Cardiac muscle cell (in vitro differentiated cells and primary cell): Measurements from ENCODE around the gene PARD3. TPM values are rescaled to one million over a fixed set of nuclear protein-coding genes. Genes with fewer than 3 reads are reported as not detected.
"Not testable (repeated sequence)": the region's sequence is repeated elsewhere in the genome, so short reads cannot be mapped to it uniquely, and the experiment has no call there.

Source experiments
- DNase-seq, 2 donors: peaks; one replicate each; pipeline versions ENCODE4 v3.0.0 to v3.0.0-alpha.2; 2010 to 2017; ENCODE audit warnings: low read depth in 1 of 2, low spot score in 1 of 2
- H3K27ac ChIP-seq: fragments of 200-600 bp; sonication (generic); 2 replicates; pipeline ENCODE4 v1.5.1; 2016
- H3K27me3 ChIP-seq: fragments of 200-600 bp; sonication (generic); 2 replicates; pipeline ENCODE4 v1.6.0; 2016; ENCODE audit warnings: control low read depth
- H3K36me3 ChIP-seq: fragments of 200-600 bp; sonication (generic); 2 replicates; pipeline ENCODE4 v1.5.1; 2016; ENCODE audit warnings: control low read depth
- H3K4me1 ChIP-seq: fragments of 200-600 bp; sonication (generic); 2 replicates; pipeline ENCODE4 v1.8.1; 2017; ENCODE audit warnings: low read depth, mild to moderate bottlenecking, mixed run types
- H3K4me3 ChIP-seq: fragments of 200-600 bp; sonication (generic); 2 replicates; pipeline ENCODE4 v1.5.1; 2016; ENCODE audit warnings: mild to moderate bottlenecking
- H3K9me3 ChIP-seq: fragments of 200-600 bp; sonication (generic); 2 replicates; pipeline ENCODE4 v1.5.1; 2017; ENCODE audit warnings: low read depth, mild to moderate bottlenecking, control low read depth
- polyA plus RNA-seq: library from polyadenylated mRNA; unstranded; fragments of >200 nt; fragmentation: Nextera tagmentation; extraction: Ambion mirVana; gene quantifications from 2 replicates; pipeline ENCODE4 v1.2.1, GENCODE V29; 2016
- total RNA-seq: library from RNA; depleted of rRNA; stranded (reverse); fragments of >200 nt; gene quantifications from 2 replicates; pipeline ENCODE4 v1.2.3, GENCODE V29; 2016
- TF ChIP-seq, protein P1 (sequence below): IDR thresholded peaks from 2 replicates; pipeline ENCODE4 v1.5.1; 2012; ENCODE audit warnings: low read depth, mild to moderate bottlenecking, low read length

Gene PARD3
- total and polyA plus RNA-seq, 2 experiments from 2014 or later, result 36.5 to 64.8 TPM

GRCh38 chr10:34396663-34397062 lies 418.4 kb downstream of the PARD3 start:
- Histone ChIP-seq H3K27ac (no peak overlapping the region), H3K27me3 (no peaks in the 10 kb centered on the region), H3K4me1 (no peaks in the 10 kb centered on the region), H3K36me3 (no peaks in the 10 kb centered on the region), H3K9me3 (no peaks in the 10 kb centered on the region), H3K4me3 (no peak overlapping the region)
- no peak for DNase-seq
- TF ChIP-seq, protein P1, sequence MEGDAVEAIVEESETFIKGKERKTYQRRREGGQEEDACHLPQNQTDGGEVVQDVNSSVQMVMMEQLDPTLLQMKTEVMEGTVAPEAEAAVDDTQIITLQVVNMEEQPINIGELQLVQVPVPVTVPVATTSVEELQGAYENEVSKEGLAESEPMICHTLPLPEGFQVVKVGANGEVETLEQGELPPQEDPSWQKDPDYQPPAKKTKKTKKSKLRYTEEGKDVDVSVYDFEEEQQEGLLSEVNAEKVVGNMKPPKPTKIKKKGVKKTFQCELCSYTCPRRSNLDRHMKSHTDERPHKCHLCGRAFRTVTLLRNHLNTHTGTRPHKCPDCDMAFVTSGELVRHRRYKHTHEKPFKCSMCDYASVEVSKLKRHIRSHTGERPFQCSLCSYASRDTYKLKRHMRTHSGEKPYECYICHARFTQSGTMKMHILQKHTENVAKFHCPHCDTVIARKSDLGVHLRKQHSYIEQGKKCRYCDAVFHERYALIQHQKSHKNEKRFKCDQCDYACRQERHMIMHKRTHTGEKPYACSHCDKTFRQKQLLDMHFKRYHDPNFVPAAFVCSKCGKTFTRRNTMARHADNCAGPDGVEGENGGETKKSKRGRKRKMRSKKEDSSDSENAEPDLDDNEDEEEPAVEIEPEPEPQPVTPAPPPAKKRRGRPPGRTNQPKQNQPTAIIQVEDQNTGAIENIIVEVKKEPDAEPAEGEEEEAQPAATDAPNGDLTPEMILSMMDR, result no peak

GRCh38 chr10:34392641-34393170 lies 422.4 kb downstream of the PARD3 start:
- TF ChIP-seq, protein P1, result no peak
- Histone ChIP-seq H3K9me3 (no peaks in the 10 kb centered on the region), H3K27me3 (no peaks in the 10 kb centered on the region), H3K36me3 (no peaks in the 10 kb centered on the region), H3K27ac (no peak overlapping the region), H3K4me1 (no peaks in the 10 kb centered on the region), H3K4me3 (no peak overlapping the region)
- no peak for DNase-seq

- peak in 1 of 2 donors; percentile 32 for DNase-seq
- not testable (repeated sequence) for H3K4me3 ChIP-seq
- TF ChIP-seq, protein P1, result peak; percentile 35
These were observed 423.9 kb downstream of the PARD3 start for GRCh38 chr10:34391168-34391567.

GRCh38 chr10:34389801-34390200 lies 425.3 kb downstream of the PARD3 start:
- no peak overlapping the region for H3K27ac ChIP-seq
- H3K4me3 ChIP-seq, result no peak overlapping the region
- H3K36me3 ChIP-seq, result no peaks in the 10 kb centered on the region
- H3K4me1 ChIP-seq, result no peaks in the 10 kb centered on the region
- no peaks in the 10 kb centered on the region for H3K27me3 ChIP-seq
- DNase-seq, result no peak
- H3K9me3 ChIP-seq, result no peaks in the 10 kb centered on the region
- TF ChIP-seq, protein P1, result no peak

More at GRCh38 chr10:34391168-34391567, 423.9 kb downstream of the PARD3 start:
- not testable (repeated sequence) for H3K9me3 ChIP-seq, H3K27ac ChIP-seq, H3K27me3 ChIP-seq, H3K4me1 ChIP-seq, H3K36me3 ChIP-seq

GRCh38 chr10:34386921-34387320 lies 428.2 kb downstream of the PARD3 start:
- Histone ChIP-seq H3K27me3 (no peaks in the 10 kb centered on the region), H3K4me1 (no peaks in the 10 kb centered on the region), H3K27ac (no peak overlapping the region), H3K9me3 (no peaks in the 10 kb centered on the region), H3K36me3 (no peaks in the 10 kb centered on the region), H3K4me3 (no peak overlapping the region)
- TF ChIP-seq, protein P1, result no peak
- DNase-seq, result no peak

DNA sequence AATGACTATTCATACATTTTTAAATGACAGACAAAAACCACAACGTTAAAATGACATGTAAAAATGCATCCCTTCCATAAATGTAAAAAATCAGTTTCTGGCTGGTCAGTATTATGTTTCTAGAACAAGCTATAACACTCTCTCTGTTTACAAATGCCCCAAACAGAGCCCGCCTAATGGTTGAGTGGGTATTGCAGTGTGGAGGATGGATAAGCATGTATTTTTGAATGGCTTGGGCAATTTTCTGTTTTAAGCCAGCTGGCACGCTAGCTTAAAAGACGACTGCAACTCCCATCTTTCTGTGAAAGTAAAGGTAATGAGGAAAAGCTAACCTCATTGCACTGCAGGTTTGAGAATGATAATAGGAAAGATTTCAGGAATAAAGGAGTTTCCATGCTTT lies 430.7 kb downstream of the PARD3 start:
- Histone ChIP-seq H3K4me1 (peaks cover 12% of the 10 kb centered on the region), H3K27ac (no peak overlapping the region), H3K9me3 (no peaks in the 10 kb centered on the region), H3K36me3 (no peaks in the 10 kb centered on the region), H3K27me3 (no peaks in the 10 kb centered on the region), H3K4me3 (no peak overlapping the region)
- DNase-seq, result no peak
- TF ChIP-seq, protein P1, result no peak
